Stimulated activated CD4-positive, alpha-beta T cell treated with anti-CD3 and anti-CD28 coated beads, Interleukin-4, amount 100 ng/mL, for 1 hour (primary cell): ENCODE measurements around the gene ZNF587.
"Not testable (repeated sequence)": the region's sequence is repeated elsewhere in the genome, so short reads cannot be mapped to it uniquely, and the experiment has no call there.

ENCODE experiments used
- DNase-seq: peaks from one replicate; pipeline ENCODE4 v3.0.0-alpha.2; 2020

Gene ZNF587

DNA sequence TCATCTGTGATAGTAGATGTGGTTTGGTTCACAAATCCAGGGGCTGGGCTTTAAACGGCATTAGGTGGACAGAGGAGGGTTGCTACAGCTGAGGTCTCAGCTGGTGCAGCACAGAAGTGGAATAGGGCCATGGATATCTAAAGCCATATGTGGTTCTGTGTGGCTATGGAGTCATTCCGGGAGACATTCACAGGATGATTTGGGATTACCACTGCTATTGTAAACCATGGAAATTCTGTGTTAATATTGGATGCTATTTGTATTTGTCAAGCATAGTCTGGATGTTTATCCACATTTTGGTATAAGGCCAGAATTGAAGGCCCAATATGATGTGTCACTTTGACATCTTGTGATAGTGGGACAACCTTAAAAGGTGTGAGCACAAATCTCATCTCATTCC lies 26.5 kb upstream of the ZNF587 start:
- not testable (repeated sequence) for DNase-seq

- DNase-seq: not testable (repeated sequence)
Observed at GRCh38 chr19:57823608-57824007, 26.1 kb upstream of the ZNF587 start.

DNA sequence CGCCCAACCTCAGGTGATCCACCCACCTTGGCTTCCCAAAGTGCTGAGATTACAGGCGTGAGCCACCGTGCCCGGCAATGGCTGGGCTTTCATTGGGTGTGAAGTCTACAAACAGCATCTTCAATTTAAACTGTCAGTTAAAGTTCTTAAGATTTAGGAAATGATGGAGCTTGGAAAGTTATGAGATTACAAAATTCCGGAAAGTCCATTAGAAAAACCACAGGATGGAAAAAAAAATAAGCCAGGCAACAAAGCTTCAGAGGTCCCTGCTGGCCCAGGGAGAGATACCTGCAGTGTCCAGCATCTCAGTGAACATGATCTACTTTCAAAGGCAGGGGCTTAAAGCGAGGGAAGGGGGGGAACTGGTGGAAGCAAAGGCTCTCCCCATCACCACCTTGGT lies 24.1 kb upstream of the ZNF587 start:
- DNase-seq: no peak

GRCh38 chr19:57829316-57829715 lies 20.3 kb upstream of the ZNF587 start:
- no peak for DNase-seq

DNA sequence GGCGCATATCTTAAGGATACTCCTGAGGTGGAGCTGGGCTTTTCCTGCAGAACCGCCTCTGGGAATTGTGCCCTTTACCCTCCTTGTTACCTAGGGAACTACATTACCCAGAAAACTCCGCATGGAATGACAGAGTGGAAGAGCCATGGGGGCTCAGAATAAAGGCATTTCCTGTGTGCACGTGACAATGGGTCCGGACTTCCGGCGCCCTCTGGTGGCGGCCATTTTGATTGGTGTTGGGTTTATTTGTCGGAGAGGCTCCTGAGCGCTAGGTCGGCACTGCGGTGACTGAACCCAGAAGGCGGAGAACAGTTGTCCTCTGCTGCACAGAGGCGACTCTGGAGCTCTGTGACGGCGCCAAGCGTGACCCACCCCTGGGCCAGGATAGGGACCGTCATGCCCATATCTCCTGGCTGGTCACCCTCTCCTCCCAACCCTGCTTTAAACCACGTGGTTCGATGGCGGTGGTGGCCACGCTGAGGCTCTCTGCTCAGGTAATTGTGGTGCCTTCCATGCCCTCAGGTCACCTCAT lies 19.5 kb upstream of the ZNF587 start, which contains the start of gene ZNF587B:
ZNF587B (plus strand) TSS at position 229 of the 532 bp plus-strand sequence; CDS start at position 459, 230 bp downstream.
- peak; percentile 45 for DNase-seq

GRCh38 chr19:57836991-57837390 lies 12.7 kb upstream of the ZNF587 start:
- not testable (repeated sequence) for DNase-seq

DNA sequence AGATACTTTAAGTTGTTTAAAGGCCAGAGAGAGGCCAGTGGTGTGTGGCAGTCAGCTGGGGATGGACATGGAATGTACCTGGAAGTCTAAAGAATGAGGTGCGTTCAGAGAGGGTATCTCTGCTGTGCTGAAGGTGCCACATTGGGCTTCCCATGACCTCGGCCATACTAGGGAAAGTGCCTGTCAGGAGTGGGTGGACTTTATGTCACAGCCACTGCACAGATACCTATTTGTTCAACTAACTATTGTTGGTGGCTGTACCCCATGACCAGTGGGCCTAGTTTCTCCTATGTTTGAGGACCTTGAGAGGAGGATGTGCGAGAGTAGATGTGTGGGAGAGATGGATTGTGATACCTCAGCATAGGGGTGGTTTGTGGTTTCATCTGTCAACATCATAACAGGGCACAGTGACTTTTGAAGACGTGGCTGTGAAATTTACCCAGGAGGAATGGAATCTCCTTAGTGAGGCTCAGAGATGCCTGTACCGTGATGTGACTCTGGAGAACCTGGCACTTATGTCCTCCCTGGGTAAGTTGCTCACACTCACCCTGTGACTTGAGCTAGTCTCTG lies 11.0 kb upstream of the ZNF587 start:
- not testable (repeated sequence) for DNase-seq

GRCh38 chr19:57841122-57841763 lies 8.4 kb upstream of the ZNF587 start:
- no peak for DNase-seq

GRCh38 chr19:57847164-57847563 lies 2.5 kb upstream of the ZNF587 start:
- not testable (repeated sequence) for DNase-seq

- not testable (repeated sequence) for DNase-seq
Observed at GRCh38 chr19:57849162-57849665, 445 bp upstream of the ZNF587 start.

DNA sequence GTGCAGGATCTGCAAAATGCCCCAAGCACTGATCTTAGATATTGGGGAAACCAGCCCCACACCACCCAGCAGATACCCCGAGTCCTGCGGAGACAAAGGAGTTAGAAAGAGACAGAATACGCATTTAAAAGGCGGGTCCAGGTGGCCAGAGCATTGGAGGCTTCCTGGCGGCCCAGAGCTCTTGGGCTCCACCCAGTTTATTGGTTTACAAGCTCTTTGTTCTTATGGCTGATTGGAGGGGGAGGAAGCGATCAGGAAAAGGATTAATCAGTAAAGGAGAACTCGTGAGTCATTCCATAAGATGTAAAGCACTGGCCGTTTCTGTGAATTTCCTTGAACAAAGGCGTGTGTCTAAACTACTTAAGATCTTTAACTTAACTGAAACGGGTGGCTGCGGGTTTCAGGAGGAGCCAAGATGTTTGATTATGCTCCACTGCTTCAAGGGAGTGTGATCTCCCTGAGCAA lies 926 bp downstream of the ZNF587 start:
- DNase-seq: no peak

- DNase-seq: not testable (repeated sequence)
Observed at GRCh38 chr19:57851812-57852603, 2.3 kb downstream of the ZNF587 start.

DNA sequence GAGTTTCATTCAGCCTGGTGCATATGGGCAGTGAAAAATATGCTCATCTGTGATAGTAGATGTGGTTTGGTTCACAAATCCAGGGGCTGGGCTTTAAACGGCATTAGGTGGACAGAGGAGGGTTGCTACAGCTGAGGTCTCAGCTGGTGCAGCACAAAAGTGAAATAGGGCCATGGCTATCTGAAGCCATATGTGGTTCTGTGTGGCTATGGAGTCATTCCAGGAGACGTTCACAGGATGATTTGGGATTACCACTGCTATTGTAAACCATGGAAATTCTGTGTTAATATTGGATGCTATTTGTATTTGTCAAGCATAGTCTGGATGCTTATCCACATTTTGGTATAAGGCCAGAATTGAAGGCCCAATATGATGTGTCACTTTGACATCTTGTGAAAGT lies 4.5 kb downstream of the ZNF587 start:
- not testable (repeated sequence) for DNase-seq

- not testable (repeated sequence) for DNase-seq
Observed at GRCh38 chr19:57862351-57862750, 12.7 kb downstream of the ZNF587 start.

- DNase-seq: no peak
Observed at GRCh38 chr19:57867868-57868492, 18.3 kb downstream of the ZNF587 start.

DNA sequence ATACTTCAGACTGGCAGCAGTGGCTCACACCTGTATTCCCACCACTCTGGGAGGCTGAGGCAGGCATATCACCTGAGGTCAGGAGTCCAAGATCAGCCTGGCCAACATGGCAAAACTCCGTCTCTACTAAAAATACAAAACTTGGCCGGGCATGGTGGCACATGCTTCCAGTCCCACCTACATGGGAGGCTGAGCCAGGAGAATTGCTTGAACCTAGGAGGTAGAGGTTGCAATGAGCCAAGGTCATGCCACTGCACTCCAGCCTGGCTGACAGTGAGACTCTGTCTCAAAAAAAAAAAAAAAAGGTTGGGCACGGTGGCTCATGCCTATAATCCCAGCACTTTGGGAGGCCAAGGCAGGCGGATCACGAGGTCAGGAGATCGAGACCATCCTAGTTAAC lies 20.0 kb downstream of the ZNF587 start:
- not testable (repeated sequence) for DNase-seq

DNA sequence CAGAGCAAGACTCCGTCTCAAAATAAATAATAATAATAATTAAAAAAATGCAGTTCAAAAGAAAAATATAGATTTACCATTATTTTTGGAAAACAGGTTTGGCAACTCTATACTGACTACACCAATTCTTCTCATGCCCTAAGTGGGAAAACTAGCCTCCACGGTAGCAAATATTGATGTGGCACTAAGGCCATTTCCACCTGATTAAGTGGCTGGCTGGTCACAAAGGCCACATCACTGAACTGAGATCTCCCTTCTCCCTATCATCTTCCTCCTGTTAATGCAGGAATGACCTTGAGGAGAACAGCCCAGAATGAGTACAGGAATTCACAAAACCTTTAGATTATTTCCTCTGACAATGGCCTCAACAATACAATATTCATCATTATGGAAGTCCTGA lies 20.6 kb downstream of the ZNF587 start:
- no peak for DNase-seq

- no peak for DNase-seq
Observed at GRCh38 chr19:57872450-57872849, 22.8 kb downstream of the ZNF587 start.

DNA sequence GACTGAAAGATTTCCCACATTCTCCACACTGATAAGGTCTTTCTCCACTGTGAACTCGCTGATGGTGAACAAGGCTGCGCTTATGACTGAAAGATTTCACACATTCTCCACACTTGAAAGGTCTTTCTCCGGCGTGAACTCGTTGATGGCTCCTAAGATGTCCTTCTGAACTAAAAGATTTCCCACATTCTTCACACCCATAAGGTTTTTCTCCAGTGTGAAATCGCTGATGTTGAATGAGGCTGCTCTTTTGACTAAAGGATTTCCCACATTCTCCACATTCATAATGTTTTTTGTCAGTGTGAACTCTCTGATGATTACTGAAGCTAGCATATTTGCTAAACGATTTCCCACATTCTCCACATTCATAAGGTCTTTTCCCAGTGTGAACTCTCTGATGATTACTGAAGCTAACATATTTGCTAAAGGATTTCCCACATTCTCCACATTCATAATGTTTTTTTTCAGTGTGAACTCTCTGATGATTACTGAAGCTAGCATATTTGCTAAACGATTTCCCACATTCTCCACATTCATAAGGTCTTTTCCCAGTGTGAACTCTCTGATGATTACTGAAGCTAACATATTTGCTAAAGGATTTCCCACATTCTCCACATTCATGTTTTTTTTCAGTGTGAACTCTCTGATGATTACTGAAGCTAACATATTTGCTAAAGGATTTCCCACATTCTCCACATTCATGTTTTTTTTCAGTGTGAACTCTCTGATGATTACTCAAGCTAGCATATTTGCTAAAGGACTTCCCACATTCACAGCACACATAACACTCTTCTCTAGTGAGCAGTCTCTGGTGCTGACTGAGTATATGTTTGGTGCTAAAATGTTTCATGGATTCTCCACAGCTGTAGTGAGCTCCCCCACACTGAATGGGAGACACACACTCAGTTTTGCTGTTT lies 24.5 kb downstream of the ZNF587 start:
- not testable (repeated sequence) for DNase-seq

- DNase-seq: no peak
Observed at GRCh38 chr19:57886046-57886445, 36.4 kb downstream of the ZNF587 start.

GRCh38 chr19:57887195-57887941 lies 37.7 kb downstream of the ZNF587 start:
- DNase-seq: no peak
